GM12873 (cell line): ENCODE results near the gene FUT8.

Source experiments
- TF ChIP-seq, protein P1 (sequence below): IDR thresholded peaks from 2 replicates; pipeline ENCODE4 v1.5.1; 2012; ENCODE audit warnings: low read depth, mild to moderate bottlenecking, moderate library complexity, low read length, control low read depth; ENCODE audit not compliant: insufficient read depth; ENCODE audit errors: missing control alignments

Gene FUT8

GRCh38 chr14:65483647-65484046 lies 71.1 kb downstream of the FUT8 start:
- TF ChIP-seq, protein P1, sequence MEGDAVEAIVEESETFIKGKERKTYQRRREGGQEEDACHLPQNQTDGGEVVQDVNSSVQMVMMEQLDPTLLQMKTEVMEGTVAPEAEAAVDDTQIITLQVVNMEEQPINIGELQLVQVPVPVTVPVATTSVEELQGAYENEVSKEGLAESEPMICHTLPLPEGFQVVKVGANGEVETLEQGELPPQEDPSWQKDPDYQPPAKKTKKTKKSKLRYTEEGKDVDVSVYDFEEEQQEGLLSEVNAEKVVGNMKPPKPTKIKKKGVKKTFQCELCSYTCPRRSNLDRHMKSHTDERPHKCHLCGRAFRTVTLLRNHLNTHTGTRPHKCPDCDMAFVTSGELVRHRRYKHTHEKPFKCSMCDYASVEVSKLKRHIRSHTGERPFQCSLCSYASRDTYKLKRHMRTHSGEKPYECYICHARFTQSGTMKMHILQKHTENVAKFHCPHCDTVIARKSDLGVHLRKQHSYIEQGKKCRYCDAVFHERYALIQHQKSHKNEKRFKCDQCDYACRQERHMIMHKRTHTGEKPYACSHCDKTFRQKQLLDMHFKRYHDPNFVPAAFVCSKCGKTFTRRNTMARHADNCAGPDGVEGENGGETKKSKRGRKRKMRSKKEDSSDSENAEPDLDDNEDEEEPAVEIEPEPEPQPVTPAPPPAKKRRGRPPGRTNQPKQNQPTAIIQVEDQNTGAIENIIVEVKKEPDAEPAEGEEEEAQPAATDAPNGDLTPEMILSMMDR: no peak

GRCh38 chr14:65485516-65485915 lies 73.0 kb downstream of the FUT8 start:
- TF ChIP-seq, protein P1: no peak

DNA sequence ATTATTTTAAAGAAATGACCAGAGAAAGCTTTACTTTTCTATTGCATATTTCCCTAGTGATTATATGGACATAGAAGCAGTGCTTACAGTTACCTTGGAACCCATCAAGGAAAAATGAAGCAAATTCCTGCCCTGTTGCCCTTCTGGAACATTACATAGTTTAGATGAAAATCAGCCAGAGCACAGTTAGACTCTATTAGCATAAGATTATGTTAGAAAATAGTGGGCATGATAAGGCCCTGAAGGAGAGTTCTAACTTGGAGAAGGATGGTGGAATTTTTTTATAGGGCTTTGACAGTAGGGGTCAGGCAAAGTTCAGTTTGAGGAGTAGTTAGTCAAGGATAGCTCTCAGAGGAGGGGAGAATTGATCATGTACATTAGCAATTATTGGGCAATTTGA lies 74.3 kb downstream of the FUT8 start:
- TF ChIP-seq, protein P1: no peak

DNA sequence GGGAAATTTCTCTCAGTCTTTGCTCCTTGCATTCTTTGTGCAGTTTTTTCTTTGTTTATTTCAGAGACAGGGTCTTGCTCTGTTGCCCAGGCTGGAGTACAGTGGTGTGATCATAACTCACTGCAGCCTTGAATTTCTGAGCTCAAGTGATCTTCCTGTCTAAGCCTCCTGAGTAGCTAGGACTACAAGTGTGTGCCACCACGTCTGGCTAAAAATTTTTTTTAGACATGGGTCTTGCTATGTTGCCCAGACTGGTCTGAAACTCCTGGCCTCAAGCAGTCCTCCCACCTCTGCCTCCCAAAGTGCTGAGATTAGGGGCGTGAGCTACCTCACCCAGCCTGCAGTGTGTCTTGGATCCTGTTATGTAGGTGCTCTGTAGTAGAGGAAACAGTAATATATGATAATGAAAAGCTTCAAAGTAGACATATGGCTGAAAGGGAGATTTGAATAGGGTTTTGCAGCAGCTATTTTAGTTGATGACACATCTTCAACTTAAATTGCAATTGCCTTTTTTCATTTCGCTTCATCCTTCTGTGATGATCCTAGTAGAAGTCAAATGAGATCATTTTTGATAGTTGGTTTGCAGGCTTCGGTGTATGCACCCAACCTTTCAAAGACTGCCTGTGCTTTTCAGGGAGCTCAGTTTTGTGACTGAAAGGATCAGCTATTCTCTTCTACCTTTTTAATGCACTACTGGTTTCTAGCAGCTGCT lies 75.4 kb downstream of the FUT8 start:
- TF ChIP-seq, protein P1: no peak

GRCh38 chr14:65491274-65491673 lies 78.7 kb downstream of the FUT8 start:
- TF ChIP-seq, protein P1: no peak

DNA sequence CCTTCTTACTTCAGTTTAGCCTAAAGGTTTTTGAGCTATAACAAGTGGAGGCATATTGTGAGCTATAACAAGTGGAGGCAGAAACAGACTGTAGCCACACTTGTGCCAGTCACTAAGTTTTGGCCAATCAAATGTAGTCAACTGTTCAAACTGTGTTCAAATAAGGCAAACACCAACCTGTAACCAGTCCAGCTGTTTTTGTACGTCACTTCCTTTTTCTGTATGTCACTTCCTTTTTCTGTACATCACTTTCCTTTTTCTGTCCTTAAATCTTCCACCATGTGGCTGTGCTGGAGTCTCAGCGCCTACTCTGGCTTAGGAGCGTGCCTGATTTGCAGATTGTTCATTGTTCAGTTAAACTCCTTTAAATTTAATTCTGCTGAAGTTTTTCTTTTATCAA lies 79.7 kb downstream of the FUT8 start:
- TF ChIP-seq, protein P1: no peak

- TF ChIP-seq, protein P1: no peak
Measured at GRCh38 chr14:65495196-65495595, 82.7 kb downstream of the FUT8 start.
